Fibroblast of skin of left biceps (primary cell): ENCODE results near the gene NR1I2.

Source experiments
- DNase-seq, 2 experiments: peaks; one replicate each; pipeline ENCODE4 v3.0.0-alpha.2; 2013; ENCODE audit warnings: low read depth in 2 of 2

Gene NR1I2

DNA sequence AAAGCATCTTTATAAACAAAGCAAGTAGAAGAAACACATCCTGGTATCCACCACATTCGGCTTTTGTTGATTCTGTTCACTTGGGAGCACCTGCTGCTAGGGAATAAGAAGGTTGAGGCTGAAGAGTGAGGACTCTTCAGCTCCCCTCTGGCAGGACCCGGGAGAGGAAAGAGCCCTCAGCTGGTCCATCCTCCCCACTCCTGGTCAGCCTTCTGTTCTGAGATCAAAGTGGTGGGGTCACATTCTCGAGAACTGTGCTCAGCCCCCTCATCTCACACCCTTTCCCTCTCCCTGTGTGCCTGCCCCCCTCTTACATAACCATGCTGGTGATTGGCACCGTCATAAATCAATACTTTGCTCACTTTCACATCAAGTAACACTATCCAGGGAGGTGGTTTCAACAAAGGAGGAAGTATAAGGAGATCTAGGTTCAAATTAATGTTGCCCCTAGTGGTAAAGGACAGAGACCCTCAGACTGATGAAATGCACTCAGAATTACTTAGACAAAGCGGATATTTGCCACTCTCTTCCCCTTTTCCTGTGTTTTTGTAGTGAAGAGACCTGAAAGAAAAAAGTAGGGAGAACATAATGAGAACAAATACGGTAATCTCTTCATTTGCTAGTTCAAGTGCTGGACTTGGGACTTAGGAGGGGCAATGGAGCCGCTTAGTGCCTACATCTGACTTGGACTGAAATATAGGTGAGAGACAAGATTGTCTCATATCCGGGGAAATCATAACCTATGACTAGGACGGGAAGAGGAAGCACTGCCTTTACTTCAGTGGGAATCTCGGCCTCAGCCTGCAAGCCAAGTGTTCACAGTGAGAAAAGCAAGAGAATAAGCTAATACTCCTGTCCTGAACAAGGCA is at the start of gene NR1I2:
TSS of gene NR1I2 (plus strand) at position 772 of the 869 bp plus-strand sequence.
- DNase-seq, result no peak

DNA sequence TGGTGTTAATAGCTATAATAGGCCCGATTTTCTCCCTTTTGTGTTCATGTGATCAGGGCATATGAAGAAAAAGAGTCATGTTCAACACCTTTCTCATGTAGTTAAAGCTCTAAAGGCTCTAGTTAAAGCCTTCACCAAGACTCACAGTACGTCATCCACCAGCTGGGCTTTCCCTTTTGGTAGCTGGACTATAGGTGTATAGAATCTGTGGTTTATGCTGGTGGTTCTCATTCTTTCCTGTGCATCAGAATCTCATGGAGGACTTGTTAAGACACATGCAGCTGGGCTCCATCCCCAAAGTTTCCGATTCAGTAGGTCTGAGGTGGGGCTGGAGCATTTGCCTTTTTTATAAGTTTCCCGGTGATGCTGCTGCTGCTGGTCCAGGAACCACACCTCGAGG is 48.1 kb upstream of the NR1I2 start:
- DNase-seq, result no peak

DNA sequence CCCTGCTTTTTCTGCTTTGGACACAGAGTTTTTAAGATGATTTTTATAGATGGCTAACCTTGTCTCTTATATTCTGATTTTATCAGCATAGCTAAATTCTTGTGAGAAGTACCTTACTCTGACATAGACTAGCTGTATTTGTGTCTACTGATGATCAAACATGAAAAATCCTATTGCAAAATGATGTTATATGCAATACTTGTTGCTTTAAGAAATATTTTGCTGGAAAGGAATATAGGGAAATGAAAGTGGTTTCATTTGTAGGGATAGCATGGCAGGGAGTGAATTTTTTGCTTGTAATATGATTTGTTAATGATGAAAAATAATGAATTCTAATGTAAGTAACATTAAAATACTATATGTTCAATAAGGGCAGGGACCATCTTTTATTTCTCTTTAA is 43.2 kb upstream of the NR1I2 start:
- DNase-seq, result no peak

DNA sequence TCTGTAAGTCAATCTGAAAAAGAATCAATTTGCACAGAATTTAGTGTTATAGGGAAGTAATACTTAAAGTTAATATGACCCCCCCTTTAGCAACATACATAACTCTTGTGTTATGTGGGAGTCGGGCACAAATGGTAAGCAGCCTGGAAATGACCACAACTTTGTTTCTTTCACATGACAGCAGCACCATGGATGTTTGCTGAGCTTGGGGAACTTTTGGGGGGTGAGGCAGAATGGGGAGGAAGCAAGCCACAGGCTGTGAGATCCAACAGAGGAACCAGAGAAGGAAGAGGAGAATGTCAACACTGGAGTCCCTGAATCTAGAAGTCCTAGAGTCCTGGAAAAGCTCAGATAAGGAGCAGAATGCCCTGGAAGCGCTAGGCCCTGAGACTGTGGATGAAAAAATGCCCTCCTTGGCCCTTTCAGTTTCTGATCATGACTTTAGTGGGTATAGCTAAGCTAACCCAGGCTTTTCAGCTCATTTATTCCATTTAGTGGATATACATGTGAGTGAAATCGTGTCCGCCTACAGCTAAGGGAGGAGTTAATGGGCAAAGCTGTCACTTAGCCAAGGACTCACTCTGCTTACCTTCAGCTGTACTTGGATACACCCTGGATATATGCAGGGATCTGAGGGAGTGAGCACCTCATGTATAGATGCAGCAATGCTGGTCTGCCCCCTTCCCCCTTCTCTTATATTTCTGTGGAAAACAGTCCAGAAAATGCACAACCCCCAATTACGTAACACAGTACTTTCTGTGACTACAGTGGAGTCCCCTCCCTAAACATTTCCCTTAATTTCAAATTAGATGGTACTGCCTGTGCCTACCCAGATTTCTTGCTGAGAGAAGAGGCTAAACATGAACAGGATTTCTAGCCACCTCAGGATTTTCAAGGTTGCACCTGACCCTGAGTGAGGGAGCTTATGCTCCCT is 40.0 kb upstream of the NR1I2 start:
- no peak for DNase-seq

DNA sequence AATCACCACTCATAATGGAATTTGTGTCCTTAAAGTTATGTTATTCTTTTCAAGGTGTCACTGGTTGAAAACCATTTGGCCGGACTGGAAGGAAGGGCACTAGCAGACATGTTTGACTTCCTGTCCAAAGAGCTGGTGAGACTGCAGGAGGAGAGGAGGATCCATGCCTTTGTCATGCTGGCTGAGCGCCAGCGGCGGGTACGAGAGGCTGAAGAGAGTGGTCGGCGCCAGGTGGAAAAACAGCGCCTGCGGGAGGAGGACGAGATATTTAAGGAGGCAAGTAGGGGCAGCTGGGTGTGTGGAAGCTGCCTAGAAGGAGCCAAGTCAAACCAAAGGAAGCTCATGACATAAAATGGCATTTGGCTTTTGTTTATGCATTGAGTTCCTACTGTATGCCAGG is 38.0 kb upstream of the NR1I2 start:
- DNase-seq, result no peak

DNA sequence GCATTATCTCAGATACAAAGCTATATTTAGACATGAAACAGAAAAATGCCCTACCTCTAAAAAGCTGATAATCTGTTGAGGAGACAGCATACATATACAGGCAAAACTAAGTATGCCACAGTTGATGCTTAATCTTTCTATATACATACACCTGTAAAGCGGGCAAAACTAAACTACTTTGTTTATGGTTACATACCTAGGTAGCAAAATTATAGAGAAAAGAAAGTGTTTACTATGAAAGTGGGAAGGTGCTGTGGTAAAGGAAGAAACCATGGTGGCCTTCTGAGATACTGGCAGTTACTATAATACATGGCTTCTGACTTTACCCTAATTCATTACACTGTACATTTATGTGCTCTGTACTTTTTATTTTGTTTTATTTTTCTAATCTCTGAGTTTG is 36.0 kb upstream of the NR1I2 start:
- no peak for DNase-seq

DNA sequence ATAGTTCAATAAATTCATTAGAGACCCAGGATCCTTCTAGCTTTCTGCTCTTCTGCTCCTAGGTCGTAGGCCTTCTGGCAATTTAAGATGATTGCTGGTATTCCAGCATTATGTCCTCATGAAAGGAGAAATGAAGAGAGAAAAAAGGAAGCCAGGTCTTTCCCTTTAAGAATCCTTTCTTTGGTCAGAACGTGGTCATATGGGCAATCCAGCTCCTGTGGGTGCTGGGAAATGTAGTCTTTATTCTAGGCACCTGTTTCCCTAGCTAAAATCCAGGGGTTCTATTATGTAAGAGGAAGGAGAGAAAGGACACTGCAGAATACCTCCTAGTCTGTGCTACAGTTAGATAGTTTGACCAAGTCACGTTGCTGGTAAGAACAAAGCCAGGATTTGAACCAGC is 35.5 kb upstream of the NR1I2 start:
- no peak for DNase-seq

DNA sequence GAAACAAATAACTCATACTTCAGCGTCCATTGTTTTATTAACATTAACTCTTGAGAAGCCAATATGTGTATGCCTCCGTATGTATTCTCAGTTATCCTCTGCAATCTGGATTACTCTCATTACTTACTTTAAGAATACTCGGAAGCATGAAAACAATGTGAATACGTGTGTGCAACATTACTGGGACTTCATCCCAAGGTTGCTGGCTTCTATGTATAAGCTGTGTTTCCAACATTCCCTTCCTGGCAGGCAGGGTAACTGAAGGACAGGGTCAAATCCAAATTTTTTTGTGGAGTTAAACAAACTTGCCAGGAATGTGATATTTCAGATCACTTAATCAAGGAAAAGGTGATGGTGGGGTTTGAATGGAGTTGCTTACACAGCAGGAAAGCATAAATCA is 34.5 kb upstream of the NR1I2 start:
- DNase-seq, result no peak

DNA sequence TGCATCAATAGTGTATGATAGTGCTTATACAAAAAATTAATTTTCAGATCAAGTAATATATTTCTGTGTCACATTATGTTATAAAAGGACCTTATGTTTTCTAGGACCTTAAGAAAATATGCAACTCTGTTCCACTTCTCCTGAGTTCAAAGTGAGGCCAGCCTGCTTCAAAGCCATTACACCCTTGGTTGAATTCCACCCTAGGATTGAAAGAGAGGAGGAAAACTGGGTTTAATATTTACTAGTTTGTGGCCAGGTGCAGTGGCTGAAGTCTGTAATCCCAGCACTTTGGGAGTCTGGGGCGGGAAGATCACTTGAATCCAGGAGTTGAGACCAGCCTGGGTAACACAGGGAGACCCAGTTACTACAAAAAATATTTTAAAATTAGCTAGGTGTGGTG is 32.9 kb upstream of the NR1I2 start:
- DNase-seq, result no peak

DNA sequence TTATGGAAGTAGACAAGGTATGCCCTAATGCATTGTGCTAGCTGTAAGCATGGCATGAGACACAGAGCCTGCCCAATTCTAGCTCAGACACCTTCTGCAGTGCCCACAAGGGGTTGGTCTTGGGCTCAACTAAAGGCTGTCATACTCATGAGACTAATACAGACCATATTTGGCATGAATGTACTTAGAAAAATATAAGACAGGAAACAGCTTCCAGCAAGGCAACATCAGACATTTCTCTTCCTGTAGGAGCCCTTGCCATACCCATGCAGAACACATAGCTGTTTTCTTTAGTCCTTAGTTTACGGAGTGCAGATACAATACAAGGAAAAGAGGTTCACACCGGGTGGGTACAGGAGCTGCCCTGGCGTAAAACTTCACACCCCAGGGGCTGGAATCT is 30.5 kb upstream of the NR1I2 start:
- DNase-seq, result no peak

DNA sequence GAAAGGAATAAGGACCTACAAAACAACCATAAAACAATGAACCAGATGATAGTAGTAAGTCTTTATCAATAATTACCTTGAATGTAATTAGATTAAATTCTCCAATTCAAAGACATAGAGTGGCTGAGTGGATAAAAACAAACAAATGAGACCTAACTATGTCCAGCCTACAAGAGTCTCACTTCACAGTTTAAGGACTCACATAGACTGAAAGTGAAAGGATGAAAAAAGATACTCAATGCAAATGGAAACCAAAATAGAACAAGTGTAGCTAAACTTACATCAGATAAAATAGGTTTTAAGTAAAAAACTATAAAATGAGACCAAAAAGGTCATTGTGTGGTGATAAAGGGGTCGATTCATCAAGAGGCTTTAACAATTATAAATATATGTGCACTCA is 21.9 kb upstream of the NR1I2 start:
- no peak for DNase-seq

DNA sequence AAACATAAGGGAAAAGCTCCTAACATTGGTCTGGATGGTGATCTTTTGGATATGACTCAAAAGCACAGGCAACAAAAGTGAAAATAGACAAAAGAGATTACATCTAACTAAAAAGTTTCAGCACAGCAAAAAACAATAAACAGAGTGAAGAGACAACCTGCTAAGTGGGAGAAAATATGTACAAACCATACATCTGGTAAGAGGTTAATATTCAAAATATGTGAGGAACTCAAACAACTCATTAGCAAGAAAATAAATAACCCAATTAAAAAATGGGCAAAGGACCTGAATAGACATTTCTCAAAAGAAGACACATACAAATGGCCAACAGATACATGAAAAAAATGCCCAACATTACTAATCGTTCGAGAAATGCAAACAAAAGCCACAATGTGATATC is 19.0 kb upstream of the NR1I2 start:
- no peak for DNase-seq

DNA sequence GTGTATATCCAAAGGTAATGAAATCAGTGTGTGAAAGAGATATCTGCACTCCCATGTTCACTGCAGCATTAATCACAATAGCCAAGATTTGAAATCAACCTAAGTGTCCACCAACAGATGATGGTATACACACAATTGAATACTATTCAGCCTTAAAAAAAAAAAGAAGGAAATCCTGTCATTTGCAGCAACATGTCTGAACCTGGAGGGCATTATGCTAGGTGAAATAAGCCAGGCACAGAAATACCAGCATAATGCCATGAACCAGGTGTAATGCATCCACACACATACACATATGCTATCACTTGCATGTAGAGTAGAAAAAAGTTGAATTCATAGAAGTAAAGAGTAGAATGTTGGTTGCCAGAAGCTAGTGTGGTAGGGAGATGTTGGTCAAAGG is 18.4 kb upstream of the NR1I2 start:
- no peak for DNase-seq

DNA sequence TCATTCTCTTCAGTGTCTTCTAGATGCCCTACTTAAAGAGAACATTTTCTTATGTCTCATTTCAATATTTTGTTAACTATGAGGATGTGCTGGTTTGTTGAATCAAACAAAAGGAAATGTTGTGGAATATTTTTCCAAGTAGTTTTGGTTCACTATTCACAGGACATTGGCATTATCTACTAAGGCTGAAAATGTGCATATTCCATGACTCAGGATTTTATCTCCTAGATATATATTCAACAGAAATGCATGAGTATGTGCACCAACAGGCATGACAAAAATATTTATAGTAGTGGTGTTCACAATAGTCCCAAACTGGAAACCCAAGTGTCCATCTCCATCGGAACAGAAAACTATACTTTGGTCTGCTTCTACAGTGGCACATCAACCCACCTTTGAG is 16.7 kb upstream of the NR1I2 start:
- DNase-seq, result no peak

DNA sequence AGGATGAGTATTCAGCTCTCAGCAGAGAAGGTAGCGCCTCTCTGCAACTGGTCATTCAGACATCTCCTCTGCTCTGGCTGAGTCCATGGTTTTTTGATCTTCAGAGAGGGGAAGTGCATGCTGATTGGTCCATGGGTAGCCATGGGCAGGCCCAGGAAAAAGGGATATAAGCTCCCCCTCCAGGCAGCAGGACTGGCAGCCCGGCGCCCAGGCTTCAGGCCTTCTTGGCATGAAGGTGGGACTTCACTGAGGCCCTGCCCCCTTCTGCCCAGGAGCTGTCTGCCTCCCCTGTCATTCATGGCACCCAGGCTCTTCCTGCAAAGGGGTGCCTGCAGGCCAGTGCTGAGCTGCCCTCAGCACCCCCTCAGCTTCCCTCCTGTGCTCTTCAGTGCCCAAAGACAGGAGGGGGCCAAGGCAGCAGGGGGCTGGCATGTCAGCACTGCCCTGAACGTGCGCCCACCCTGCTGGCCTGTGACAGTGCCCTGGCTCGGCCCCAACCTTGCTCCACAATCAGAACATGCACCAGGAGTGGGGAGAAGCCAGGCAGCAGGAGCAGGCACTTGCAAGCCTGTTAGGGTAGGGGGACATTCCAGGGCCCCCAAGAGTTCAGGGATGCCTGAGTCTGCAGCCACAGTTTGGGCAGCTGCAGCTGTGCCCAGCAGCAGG is 13.8 kb upstream of the NR1I2 start:
- no peak for DNase-seq

DNA sequence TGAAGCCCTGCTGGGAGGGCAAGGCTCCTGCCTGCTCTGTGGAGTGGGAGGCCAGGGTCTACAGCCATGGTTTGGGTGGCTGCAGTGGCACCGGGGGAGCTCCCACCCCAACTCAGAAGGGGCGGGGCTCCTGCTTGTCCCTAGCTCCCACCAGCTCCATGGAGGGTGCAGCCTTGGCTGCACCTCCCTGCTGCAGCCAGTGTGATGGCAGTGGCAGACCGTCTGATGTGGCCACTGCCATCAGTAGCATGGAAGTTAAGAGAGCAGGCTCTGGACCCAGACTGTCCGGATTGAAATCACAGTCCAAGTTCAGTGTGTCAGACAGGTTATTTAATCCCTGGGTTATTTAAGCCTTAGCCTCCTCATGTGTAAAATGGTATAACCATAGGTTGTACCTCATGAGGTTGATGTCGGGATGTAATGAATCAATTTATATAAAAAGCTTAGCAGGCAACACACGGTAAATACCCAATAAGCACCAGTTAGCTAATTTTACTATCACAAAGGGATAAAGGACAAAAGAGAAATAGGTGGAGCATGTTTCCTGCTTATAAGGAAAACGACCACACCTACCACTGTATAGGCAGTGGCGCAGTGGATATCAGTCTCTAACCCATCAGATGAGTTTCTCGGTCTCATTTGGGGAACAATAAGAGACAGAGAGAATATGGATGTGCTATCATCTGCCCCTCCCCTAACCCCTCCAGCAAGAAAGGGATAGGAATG is 13.1 kb upstream of the NR1I2 start:
- no peak for DNase-seq

DNA sequence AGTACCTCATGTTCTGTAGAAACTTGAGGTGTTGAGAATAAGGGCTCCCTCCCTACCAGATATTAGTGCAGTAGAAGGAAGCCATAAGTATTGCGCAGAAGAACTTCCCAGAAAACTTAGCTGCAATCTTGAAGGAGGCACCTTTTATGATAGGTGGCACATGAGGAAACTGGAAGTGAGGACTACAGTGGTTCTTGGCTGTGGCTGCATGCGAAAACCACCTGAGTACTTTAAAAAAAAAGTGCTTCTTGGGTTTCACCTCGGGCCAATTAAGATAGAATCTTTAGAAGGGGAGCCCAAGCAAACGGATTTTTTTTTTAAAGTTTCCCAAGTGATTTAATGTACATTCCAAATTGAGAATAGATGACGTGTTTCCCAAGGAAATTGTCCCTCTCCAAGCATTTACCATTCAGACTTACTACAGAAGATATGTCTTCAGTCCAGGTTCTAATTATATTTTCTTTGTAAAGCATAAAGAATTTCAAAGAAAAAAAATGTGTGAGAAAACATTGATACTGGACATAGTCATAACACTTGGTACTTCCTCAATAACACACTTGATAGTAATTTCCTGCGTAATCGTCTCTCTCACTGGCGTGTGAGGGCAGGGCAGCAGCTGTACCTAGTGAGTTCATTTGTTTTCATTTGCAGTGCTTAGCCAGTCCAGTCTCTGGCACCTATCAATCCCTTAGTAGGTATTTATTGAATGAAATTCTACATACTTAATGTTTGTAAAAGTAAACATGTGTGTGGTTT is 12.3 kb upstream of the NR1I2 start:
- DNase-seq, result no peak

DNA sequence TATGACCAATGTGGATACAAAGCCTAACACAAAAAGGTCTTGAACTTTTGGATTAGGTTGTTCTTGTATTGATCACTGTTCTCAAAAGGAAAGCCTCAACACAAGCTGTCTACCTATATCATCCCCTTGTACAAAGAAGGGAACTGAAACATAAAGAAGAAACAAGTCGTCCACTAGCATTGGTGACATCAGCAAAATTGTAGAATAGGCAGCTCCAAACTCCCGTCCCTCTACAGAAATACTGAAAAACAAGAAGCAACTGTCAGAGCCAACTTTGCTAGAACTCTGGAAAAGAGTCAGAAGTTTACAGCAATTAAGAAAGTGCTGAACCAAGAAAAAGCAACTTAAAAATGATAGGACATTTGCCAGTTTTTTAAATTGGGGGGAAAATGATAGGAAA is 7.5 kb upstream of the NR1I2 start:
- DNase-seq, result no peak

DNA sequence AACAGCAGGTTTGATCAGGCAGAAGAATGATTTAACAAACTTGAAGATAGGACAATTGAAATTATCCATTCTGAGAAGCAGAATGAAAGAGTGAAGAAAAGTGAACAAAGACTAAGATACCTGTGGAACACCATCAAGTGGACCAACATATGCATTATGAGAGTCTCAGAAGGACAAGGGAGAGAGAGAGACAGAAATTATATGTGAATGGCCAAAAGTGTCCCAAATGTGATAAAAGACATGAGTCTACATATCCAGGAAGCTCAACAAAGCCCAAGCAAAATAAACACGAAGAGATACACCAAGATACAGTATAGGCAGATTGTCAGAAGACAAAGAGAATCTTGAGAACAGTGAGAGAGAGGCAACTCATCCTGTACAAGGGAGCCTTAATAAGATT is 5.6 kb upstream of the NR1I2 start:
- DNase-seq, result no peak

DNA sequence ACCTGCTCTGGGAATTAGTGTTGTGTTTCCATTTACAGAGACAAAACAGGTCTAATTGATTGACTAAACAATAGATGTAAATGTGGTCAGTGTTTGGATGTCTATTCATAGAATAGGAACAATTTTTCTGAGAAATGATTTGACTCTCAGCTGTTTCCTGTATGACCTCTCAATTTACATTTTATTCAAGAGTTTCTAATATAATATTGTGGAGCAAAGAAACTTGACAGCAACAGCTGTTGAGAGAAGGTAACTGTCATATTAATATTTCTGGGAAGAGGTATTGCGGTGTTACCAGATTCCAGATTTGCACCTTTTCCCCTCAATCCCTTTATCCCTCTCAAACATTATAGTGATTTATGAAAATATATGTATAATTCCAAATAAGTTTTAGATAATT is 3.7 kb upstream of the NR1I2 start:
- DNase-seq, result no peak

DNA sequence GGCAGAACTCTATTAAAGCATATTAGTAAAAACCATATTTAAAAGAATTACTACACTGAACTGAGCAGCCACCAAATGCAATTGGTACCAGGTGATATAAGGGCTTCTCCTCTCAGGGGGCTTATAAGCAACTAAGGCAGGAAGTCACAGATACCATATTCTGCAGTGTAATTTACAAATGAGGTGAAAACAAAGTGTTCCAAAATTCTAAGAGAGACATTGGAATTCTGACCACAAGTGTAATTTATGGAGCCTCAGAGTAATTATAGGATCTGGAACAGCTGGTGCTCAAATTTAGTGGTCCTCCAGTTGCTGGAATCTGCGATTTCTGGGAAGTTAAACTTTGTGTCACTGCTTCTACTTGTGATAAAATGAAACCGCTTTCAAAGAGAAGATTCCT is 3.1 kb upstream of the NR1I2 start:
- no peak for DNase-seq
